SK-N-SH (cell line): ENCODE data around the gene NSMCE1. TPM values are rescaled to one million over a fixed set of nuclear protein-coding genes. Genes with fewer than 3 reads are reported as not detected.

ENCODE experiments used
- CTCF ChIA-PET: fragments of 300-600, 350-600 bp; formaldehyde crosslinking; extraction: SDS; loops from one replicate; lab custom pipeline; 2021; lab: Yijun Ruan, JAX
- POLR2A ChIA-PET: fragments of 350-600 bp; sonication (Branson Sonifier 250); formaldehyde crosslinking; extraction: SDS; loops from one replicate; lab custom pipeline; 2020; ENCODE audit warnings: antibody characterized with exemption, inconsistent platforms; lab: Yijun Ruan, JAX
- DNase-seq: peaks from one replicate; pipeline ENCODE4 v3.0.0; 2012
- H2AFZ ChIP-seq: fragments of 200-600 bp; sonication (generic); 2 replicates; pipeline ENCODE4 v1.8.1; 2016; ENCODE audit warnings: antibody characterized with exemption, mild to moderate bottlenecking, low read depth
- H3F3A ChIP-seq: fragments of 200-600 bp; sonication (generic); replicated peaks from 2 replicates; pipeline ENCODE3; 2016; ENCODE audit warnings: antibody characterized with exemption, mild to moderate bottlenecking; ENCODE audit not compliant: insufficient read depth
- H3K27ac ChIP-seq, 2 experiments: fragments of 200-500 bp in 1 of 2; fragments of 200-600 bp in 1 of 2; sonication (Bioruptor generic) in 1 of 2; sonication (generic), shearing (Covaris generic) in 1 of 2; 2 replicates each; pipeline versions ENCODE4 v1.5.1 to v1.6.1; 2014 to 2016; ENCODE audit warnings: low read depth in 2 of 2, inconsistent platforms in 1 of 2, low read length in 1 of 2, mild to moderate bottlenecking in 1 of 2, mixed read lengths in 1 of 2
- H3K27me3 ChIP-seq: fragments of 200-600 bp; sonication (generic), shearing (Covaris generic); 2 replicates; pipeline ENCODE4 v1.6.1; 2016; ENCODE audit warnings: mixed run types; ENCODE audit not compliant: insufficient read depth
- H3K36me3 ChIP-seq, 2 experiments: fragments of 200-500 bp in 1 of 2; fragments of 200-600 bp in 1 of 2; sonication (Bioruptor generic) in 1 of 2; sonication (generic) in 1 of 2; replicated peaks in 1 of 2; 2 replicates each; pipeline versions ENCODE3 to v1.5.1; 2014 to 2016; ENCODE audit warnings: low read length in 1 of 2, mild to moderate bottlenecking in 1 of 2; ENCODE audit not compliant: insufficient read depth in 2 of 2, control insufficient read depth in 1 of 2
- H3K4me1 ChIP-seq, 2 experiments: fragments of 200-500 bp in 1 of 2; fragments of 200-600 bp in 1 of 2; sonication (Bioruptor generic) in 1 of 2; sonication (generic), shearing (Covaris generic) in 1 of 2; 2 replicates each; pipeline versions ENCODE4 v1.5.1 to v1.6.1; 2014 to 2016; ENCODE audit warnings: low read depth in 1 of 2, low read length in 1 of 2, mixed run types in 1 of 2; ENCODE audit not compliant: insufficient read depth in 2 of 2, control insufficient read depth in 1 of 2
- H3K4me2 ChIP-seq: fragments of 200-600 bp; sonication (generic), shearing (Covaris generic); 2 replicates; pipeline ENCODE4 v1.6.1; 2017; ENCODE audit warnings: mixed run types
- H3K4me3 ChIP-seq, 2 experiments: fragments of 200-500 bp in 1 of 2; fragments of 200-600 bp in 1 of 2; sonication (Bioruptor generic) in 1 of 2; sonication (generic), shearing (Covaris generic) in 1 of 2; 2 replicates each; pipeline versions ENCODE4 v1.5.1 to v1.8.1; 2014 to 2016; ENCODE audit warnings: low read depth in 2 of 2, inconsistent platforms in 1 of 2, low read length in 1 of 2, mild to moderate bottlenecking in 1 of 2, mixed read lengths in 1 of 2, moderate library complexity in 1 of 2
- H3K79me2 ChIP-seq: fragments of 200-600 bp; sonication (generic); 2 replicates; pipeline ENCODE4 v1.8.1; 2017; ENCODE audit warnings: mild to moderate bottlenecking; ENCODE audit not compliant: insufficient read depth
- H3K9ac ChIP-seq: fragments of 200-600 bp; sonication (generic); 2 replicates; pipeline ENCODE4 v1.6.1; 2017; ENCODE audit warnings: mixed run types
- H3K9me2 ChIP-seq: fragments of 200-600 bp; sonication (generic); 2 replicates; pipeline ENCODE4 v1.6.1; 2017; ENCODE audit warnings: mixed run types
- H3K9me3 ChIP-seq: fragments of 200-600 bp; sonication (generic); 2 replicates; pipeline ENCODE4 v1.6.1; 2017; ENCODE audit warnings: mixed run types, mild to moderate bottlenecking, moderate library complexity
- H4K20me1 ChIP-seq: fragments of 200-600 bp; sonication (generic); 2 replicates; pipeline ENCODE4 v1.6.1; 2017; ENCODE audit warnings: mild to moderate bottlenecking, mixed run types; ENCODE audit not compliant: insufficient read depth
- EZH2phosphoT487 ChIP-seq: fragments of 200-600 bp; sonication (generic); IDR thresholded peaks from 2 replicates; pipeline ENCODE4 v1.6.1; 2017; ENCODE audit warnings: low read depth, mixed run types, mild to moderate bottlenecking, antibody characterized with exemption, moderate library complexity, borderline replicate concordance
- FOXJ3 ChIP-seq: sonication (generic); formaldehyde crosslinking; IDR thresholded peaks from 2 replicates; pipeline ENCODE4 v1.5.1; 2020; ENCODE audit warnings: mild to moderate bottlenecking, missing genetic modification reagents
- FOXM1 ChIP-seq: IDR thresholded peaks from 2 replicates; pipeline ENCODE4 v1.4.0; 2012; ENCODE audit warnings: low read depth, mild to moderate bottlenecking
- GATA2 ChIP-seq: sonication (generic); formaldehyde crosslinking; IDR thresholded peaks from 2 replicates; pipeline ENCODE4 v1.5.0; 2020; ENCODE audit warnings: mild to moderate bottlenecking, missing genetic modification reagents
- PBX3 ChIP-seq: IDR thresholded peaks from 2 replicates; pipeline ENCODE4; 2012
- POLR2AphosphoS5 ChIP-seq: IDR thresholded peaks from 2 replicates; pipeline ENCODE4 v1.6.1; 2012; ENCODE audit warnings: low read depth, low read length
- RAD21 ChIP-seq: IDR thresholded peaks from 2 replicates; pipeline ENCODE4 v1.6.1; 2012; ENCODE audit warnings: mild to moderate bottlenecking, low read length
- REST ChIP-seq: IDR thresholded peaks from 2 replicates; pipeline ENCODE4 v1.6.1; 2012; ENCODE audit warnings: mild to moderate bottlenecking, low read depth, low read length, moderate library complexity
- RXRA ChIP-seq: IDR thresholded peaks from 2 replicates; pipeline ENCODE4 v1.4.0; 2012; ENCODE audit warnings: low read depth, mild to moderate bottlenecking, borderline replicate concordance
- TAF1 ChIP-seq: IDR thresholded peaks from 2 replicates; pipeline ENCODE4 v1.6.1; 2012; ENCODE audit warnings: low read depth, mild to moderate bottlenecking, low read length, moderate library complexity, borderline replicate concordance
- USF2 ChIP-seq: fragments of 150-350 bp; IDR thresholded peaks from 2 replicates; pipeline ENCODE4 v1.6.1; 2017; ENCODE audit warnings: antibody characterized with exemption, low read length, low read depth, borderline replicate concordance
- WGBS: methylation state at CpG from one replicate; pipeline ENCODE4 v1.1.6; 2017; ENCODE audit warnings: low lambda C conversion rate; 5-methylcytosine and 5-hydroxymethylcytosine counted together
- polyA plus RNA-seq, 3 experiments: library from polyadenylated mRNA; depleted of rRNA; stranded (reverse); fragments of >200 nt; gene quantifications; 2 replicates each; pipeline ENCODE4 v1.2.3, GENCODE V29; 2012

NSMCE1 gene
- polyA plus RNA-seq, 1 of the 3 experiments (the other 2 are of a cell fraction) = 39.8 TPM

- ChIA-PET POLR2A (no interaction called here), CTCF (interaction anchor here (1.5 kb wide), 1 partner anchor 9 kb away, joined by 5 read pairs; no protein-coding TSS in a partner anchor)
- H3K36me3 ChIP-seq = peaks cover 8 to 19% of the 10 kb centered on the region in 2 experiments
- TF ChIP-seq GATA2 (CRISPR knock-in tag) = no peak
- no peak overlapping the region for H3K4me3 ChIP-seq
- no peaks in the 10 kb centered on the region for H3K27me3 ChIP-seq
- H3K9ac ChIP-seq = no peak overlapping the region
- peaks cover 15% of the 10 kb centered on the region for H3F3A ChIP-seq
- no peaks in the 10 kb centered on the region for H3K9me3 ChIP-seq
- H3K4me1 ChIP-seq = peaks cover 0 to 18% of the 10 kb centered on the region in 2 experiments; a peak in 2 of 4 replicates
- H4K20me1 ChIP-seq = no peaks in the 10 kb centered on the region
- H2AFZ ChIP-seq = no peak overlapping the region
- peaks cover 12% of the 10 kb centered on the region; the same call in 1 of the 2 replicates for H3K79me2 ChIP-seq
- no peak for DNase-seq
- no peak overlapping the region for H3K27ac ChIP-seq
- H3K9me2 ChIP-seq = no peaks in the 10 kb centered on the region
- 98% methylated on average over 3 of the region's 3 CpGs for WGBS
- H3K4me2 ChIP-seq = no peak overlapping the region
These were observed 11.7 kb downstream of the NSMCE1 start for GRCh38 chr16:27256861-27257260.

- H3K79me2 ChIP-seq = peaks cover under 1% of the 10 kb centered on the region; the same call in 1 of the 2 replicates
- POLR2A ChIA-PET = no interaction called here
- H3F3A ChIP-seq = peaks cover 18% of the 10 kb centered on the region
- H3K4me3 ChIP-seq = no peak overlapping the region
- H2AFZ ChIP-seq = no peak overlapping the region
- DNase-seq = no peak
- H3K9me2 ChIP-seq = no peaks in the 10 kb centered on the region
- no peaks in the 10 kb centered on the region for H3K9me3 ChIP-seq
- 91% methylated on average over 3 of the region's 3 CpGs for WGBS
- H3K36me3 ChIP-seq = peaks cover 8 to 19% of the 10 kb centered on the region in 2 experiments
- peak overlapping the region; percentile 14 to 82; a peak in 3 of 4 replicates for H3K27ac ChIP-seq
- H3K4me2 ChIP-seq = peak overlapping the region; percentile 61; the same call in 1 of the 2 replicates
- H3K4me1 ChIP-seq = peaks cover 0 to 18% of the 10 kb centered on the region in 2 experiments; a peak in 2 of 4 replicates
- no peak for TF ChIP-seq EZH2phosphoT487
- no peak for TF ChIP-seq PBX3
- no peak for TF ChIP-seq RXRA
- TF ChIP-seq FOXJ3 (CRISPR knock-in tag) = no peak
- TF ChIP-seq USF2 = no peak
- TF ChIP-seq RAD21 = no peak
- no peak for TF ChIP-seq POLR2AphosphoS5
- TF ChIP-seq REST = no peak
- no peak for TF ChIP-seq FOXM1
- TF ChIP-seq TAF1 = no peak
- no peaks in the 10 kb centered on the region for H4K20me1 ChIP-seq
- H3K9ac ChIP-seq = no peak overlapping the region
- CTCF ChIA-PET = interaction anchor here (2.7 kb wide), 1 partner anchor 19 kb away, joined by 18 read pairs; no protein-coding TSS in a partner anchor
- H3K27me3 ChIP-seq = no peaks in the 10 kb centered on the region
These were observed 14.2 kb downstream of the NSMCE1 start for GRCh38 chr16:27254262-27254811.
